Smooth muscle cell (in vitro differentiated cells): Measurements from ENCODE around the gene NEUROD1. TPM values are rescaled to one million over a fixed set of nuclear protein-coding genes. Genes with fewer than 3 reads are reported as not detected.

Experiments
- DNase-seq: peaks from one replicate; lab custom pipeline; 2025; ENCODE audit not compliant: unreplicated experiment; lab: John Stamatoyannopoulos, UW
- H2AFZ ChIP-seq: fragments of 200-600 bp; sonication (generic); 2 replicates; pipeline ENCODE4 v1.6.0; 2016; ENCODE audit warnings: antibody characterized with exemption, low read depth, mild to moderate bottlenecking
- H3F3A ChIP-seq: fragments of 200-600 bp; sonication (generic); 2 replicates; pipeline ENCODE4 v1.6.0; 2017; ENCODE audit warnings: antibody characterized with exemption, low read depth
- H3K27ac ChIP-seq: fragments of 200-600 bp; sonication (generic); 2 replicates; pipeline ENCODE4 v1.5.1; 2016; ENCODE audit warnings: low read depth, mild to moderate bottlenecking
- H3K27me3 ChIP-seq: fragments of 200-600 bp; sonication (generic); 2 replicates; pipeline ENCODE4 v1.6.1; 2016; ENCODE audit warnings: low read depth, mild to moderate bottlenecking
- H3K36me3 ChIP-seq: fragments of 200-600 bp; sonication (generic); 2 replicates; pipeline ENCODE4 v1.5.1; 2016; ENCODE audit warnings: low read depth
- H3K4me1 ChIP-seq: fragments of 200-600 bp; sonication (generic); 2 replicates; pipeline ENCODE4 v1.5.1; 2016; ENCODE audit warnings: low read depth
- H3K4me2 ChIP-seq: fragments of 200-600 bp; sonication (generic); 2 replicates; pipeline ENCODE4 v1.6.0; 2016; ENCODE audit warnings: mild to moderate bottlenecking
- H3K4me3 ChIP-seq: fragments of 200-600 bp; sonication (generic); 2 replicates; pipeline ENCODE4 v1.5.1; 2016; ENCODE audit warnings: mild to moderate bottlenecking
- H3K79me2 ChIP-seq: fragments of 200-600 bp; sonication (generic); 2 replicates; pipeline ENCODE4 v1.6.0; 2016; ENCODE audit warnings: low read depth, mild to moderate bottlenecking
- H3K9ac ChIP-seq: fragments of 200-600 bp; sonication (generic); 2 replicates; pipeline ENCODE4 v1.6.0; 2016; ENCODE audit warnings: low read depth
- H3K9me3 ChIP-seq: fragments of 200-600 bp; sonication (generic); replicated peaks from 2 replicates; pipeline ENCODE4 v1.5.1; 2016; ENCODE audit warnings: low read depth
- H4K20me1 ChIP-seq: fragments of 200-600 bp; sonication (generic); 2 replicates; pipeline ENCODE4 v1.6.0; 2016; ENCODE audit warnings: low read depth
- CTCF ChIP-seq: fragments of 200-600 bp; sonication (generic); IDR thresholded peaks from 2 replicates; pipeline ENCODE4 v1.5.1; 2017; ENCODE audit warnings: borderline replicate concordance, mild to moderate bottlenecking, antibody characterized with exemption; ENCODE audit not compliant: insufficient read depth, poor library complexity, severe bottlenecking
- WGBS: methylation state at CpG from one replicate; pipeline ENCODE4 v1.1.7; 2016; ENCODE audit warnings: low lambda C conversion rate; 5-methylcytosine and 5-hydroxymethylcytosine counted together
- polyA plus RNA-seq: library from polyadenylated mRNA; unstranded; fragments of >200 nt; fragmentation: Nextera tagmentation; extraction: Ambion mirVana; gene quantifications from 2 replicates; pipeline ENCODE4 v1.2.1, GENCODE V29; 2016
- total RNA-seq: library from RNA; depleted of rRNA; stranded (reverse); fragments of >200 nt; gene quantifications from 2 replicates; pipeline ENCODE4 v1.2.3, GENCODE V29; 2014

The NEUROD1 gene
- total RNA-seq (not detected in 2 replicates), polyA plus RNA-seq (not detected in 2 replicates)

DNA sequence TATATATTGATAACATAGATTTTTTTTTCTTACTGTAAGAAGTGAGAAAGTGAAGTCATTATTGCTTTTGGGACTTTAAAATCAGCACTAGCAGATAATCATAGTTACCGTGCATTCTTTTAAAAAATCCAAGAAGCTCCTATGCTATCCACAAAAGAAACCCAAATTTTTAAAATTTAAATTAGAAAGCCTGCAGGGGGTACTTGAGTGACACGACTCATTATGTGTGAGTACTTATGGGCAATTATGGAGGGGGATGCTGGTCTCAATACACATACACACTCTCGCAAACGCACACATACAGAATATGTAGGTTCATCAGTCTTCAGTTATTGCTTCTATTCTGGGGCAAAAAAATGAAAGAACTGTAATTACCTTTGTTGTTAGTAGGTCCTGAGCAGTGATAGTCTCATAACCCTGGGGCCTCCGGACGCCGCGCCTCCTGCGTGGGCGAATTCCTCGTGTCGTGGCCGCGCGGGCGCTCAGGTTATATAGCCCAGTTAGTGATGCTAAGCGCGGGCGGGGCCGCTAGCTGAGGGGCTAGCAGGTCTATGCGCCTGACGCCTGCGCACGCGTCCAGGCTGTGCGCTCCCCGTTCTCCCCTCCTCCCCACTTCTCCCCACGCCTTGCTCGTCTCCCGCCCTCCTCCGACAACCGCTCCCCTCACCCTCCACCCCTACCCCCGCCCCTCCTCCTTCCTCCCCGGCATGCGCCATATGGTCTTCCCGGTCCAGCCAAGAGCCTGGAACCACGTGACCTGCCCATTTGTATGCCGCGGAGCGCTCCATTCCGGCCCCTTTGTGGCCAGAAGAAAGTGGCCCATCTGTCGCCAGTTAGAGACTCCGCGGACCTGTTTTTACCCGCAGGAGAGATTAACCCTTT, at the start of gene NEUROD1:
NEUROD1 (minus strand) TSS at position 463 of the 882 bp plus-strand sequence. CDS start 1,657 bp downstream, outside the sequence.
- peak within 1 kb of the TSS; percentile 78 for H3K4me2 ChIP-seq
- no peaks in the 10 kb centered on the region for H4K20me1 ChIP-seq
- H3K27me3 ChIP-seq, result peaks cover 98% of the 10 kb centered on the region
- no peaks in the 10 kb centered on the region for H3K9me3 ChIP-seq
- H2AFZ ChIP-seq, result no peak within 1 kb of the TSS
- H3K36me3 ChIP-seq, result no peaks in the 10 kb centered on the region
- no peak for DNase-seq
- 3% methylated on average over 32 of the region's 45 CpGs for WGBS
- TF ChIP-seq CTCF, result no peak
- no peaks in the 10 kb centered on the region for H3F3A ChIP-seq
- H3K4me1 ChIP-seq, result peaks cover 10% of the 10 kb centered on the region
- no peak within 1 kb of the TSS for H3K27ac ChIP-seq
- H3K4me3 ChIP-seq, result peak within 1 kb of the TSS; percentile 30
- H3K79me2 ChIP-seq, result no peaks in the 10 kb centered on the region
- H3K9ac ChIP-seq, result no peak within 1 kb of the TSS

- no peak for DNase-seq
- Histone ChIP-seq H4K20me1 (no peaks in the 10 kb centered on the region), H3K9ac (no peak overlapping the region), H3K27ac (no peak overlapping the region), H3K36me3 (no peaks in the 10 kb centered on the region), H3K4me1 (no peaks in the 10 kb centered on the region), H3K4me3 (no peak overlapping the region), H2AFZ (no peak overlapping the region), H3K79me2 (no peaks in the 10 kb centered on the region), H3K4me2 (no peak overlapping the region), H3K9me3 (no peaks in the 10 kb centered on the region), H3K27me3 (peaks cover 19% of the 10 kb centered on the region), H3F3A (no peaks in the 10 kb centered on the region)
- WGBS, result 95% methylated on average over 1 of the region's 1 CpG
- no peak for TF ChIP-seq CTCF
Observed at GRCh38 chr2:181725476-181725875, 45.2 kb upstream of the NEUROD1 start.

GRCh38 chr2:181724662-181725061, 44.3 kb upstream of the NEUROD1 start:
- Histone ChIP-seq H3K27me3 (peaks cover 19% of the 10 kb centered on the region), H3F3A (no peaks in the 10 kb centered on the region), H2AFZ (no peak overlapping the region), H3K9ac (no peak overlapping the region), H3K4me2 (no peak overlapping the region), H3K36me3 (no peaks in the 10 kb centered on the region), H4K20me1 (no peaks in the 10 kb centered on the region), H3K9me3 (no peaks in the 10 kb centered on the region), H3K4me3 (no peak overlapping the region), H3K79me2 (no peaks in the 10 kb centered on the region), H3K4me1 (no peaks in the 10 kb centered on the region), H3K27ac (no peak overlapping the region)
- no peak for DNase-seq
- TF ChIP-seq CTCF, result no peak
